HepG2 (cell line): Measurements from ENCODE around the gene HEXD. TPM values are rescaled to one million over a fixed set of nuclear protein-coding genes. Genes with fewer than 3 reads are reported as not detected.
A peak's percentile ranks its signal among the peaks of the same experiment; 100 is the strongest.

ENCODE experiments used
- CBFB ChIP-seq: sonication (generic); formaldehyde crosslinking; IDR thresholded peaks from 2 replicates; pipeline ENCODE4 v1.4.0; 2020; ENCODE audit warnings: missing genetic modification reagents
- CENPX ChIP-seq: sonication (generic); formaldehyde crosslinking; IDR thresholded peaks from 2 replicates; pipeline ENCODE4 v1.9.0; 2021; ENCODE audit warnings: mild to moderate bottlenecking, missing genetic modification reagents, moderate library complexity
- EHMT2 ChIP-seq: fragments of 200-600 bp; sonication (generic); IDR thresholded peaks from 2 replicates; pipeline ENCODE4 v1.7.0; 2017; ENCODE audit warnings: antibody characterized with exemption, low read depth, low read length, borderline replicate concordance
- GATAD1 ChIP-seq: IDR thresholded peaks from 2 replicates; pipeline ENCODE4 v1.6.1; 2016; ENCODE audit warnings: missing genetic modification reagents, missing compliant biosample characterization
- MED8 ChIP-seq: sonication (generic); formaldehyde crosslinking; IDR thresholded peaks from 2 replicates; pipeline ENCODE4 v1.8.1; 2023; ENCODE audit warnings: mild to moderate bottlenecking, missing genetic modification reagents; ENCODE audit not compliant: insufficient replicate concordance
- NR1H2 ChIP-seq: sonication (generic); formaldehyde crosslinking; IDR thresholded peaks from 2 replicates; pipeline ENCODE4 v1.8.1; 2022; ENCODE audit warnings: low read depth, missing genetic modification reagents, borderline replicate concordance
- PRMT3 ChIP-seq: sonication (generic); formaldehyde crosslinking; IDR thresholded peaks from 2 replicates; pipeline ENCODE4 v1.8.1; 2022; ENCODE audit warnings: low read depth, mild to moderate bottlenecking, moderate library complexity, missing genetic modification reagents, borderline replicate concordance
- RARG ChIP-seq: sonication (generic); formaldehyde crosslinking; IDR thresholded peaks from 2 replicates; pipeline ENCODE4 v1.4.0; 2020; ENCODE audit warnings: low read depth, mild to moderate bottlenecking, missing genetic modification reagents
- RBM22 ChIP-seq: fragments of 200-400 bp; formaldehyde crosslinking; optimal IDR thresholded peaks from 2 replicates; pipeline ENCODE3; 2017; ENCODE audit warnings: mild to moderate bottlenecking, low read length, moderate library complexity
- REL ChIP-seq: sonication (generic); formaldehyde crosslinking; conservative IDR thresholded peaks from 2 replicates; pipeline ENCODE4 v1.8.0; 2022; ENCODE audit warnings: mild to moderate bottlenecking, missing genetic modification reagents, moderate library complexity
- RORA ChIP-seq: sonication (generic); formaldehyde crosslinking; IDR thresholded peaks from 2 replicates; pipeline ENCODE4 v1.5.0; 2020; ENCODE audit warnings: mild to moderate bottlenecking, missing genetic modification reagents, moderate library complexity
- SOX6 ChIP-seq, 2 experiments: fragments of 450-650 bp in 1 of 2; sonication (generic) in 1 of 2; formaldehyde crosslinking in 1 of 2; IDR thresholded peaks; 2 replicates each; pipeline versions ENCODE4 v1.4.0 to v1.6.1; 2017 to 2020; ENCODE audit warnings: antibody characterized with exemption in 1 of 2, mild to moderate bottlenecking in 1 of 2, missing genetic modification reagents in 1 of 2
- XBP1 ChIP-seq: sonication (generic); formaldehyde crosslinking; IDR thresholded peaks from 2 replicates; pipeline ENCODE4 v1.5.0; 2020; ENCODE audit warnings: missing genetic modification reagents
- ZBTB20 ChIP-seq: sonication (generic); formaldehyde crosslinking; IDR thresholded peaks from 2 replicates; pipeline ENCODE4 v1.8.1; 2023; ENCODE audit warnings: missing genetic modification reagents, low read depth, mild to moderate bottlenecking, borderline replicate concordance
- ZC3H13 ChIP-seq: sonication (generic); formaldehyde crosslinking; IDR thresholded peaks from 2 replicates; pipeline ENCODE4 v1.8.1; 2023; ENCODE audit warnings: mild to moderate bottlenecking, missing genetic modification reagents, moderate library complexity
- ZMYM2 ChIP-seq: sonication (generic); formaldehyde crosslinking; IDR thresholded peaks from 2 replicates; pipeline ENCODE4 v1.8.0; 2022; ENCODE audit warnings: mild to moderate bottlenecking, missing genetic modification reagents
- ZNF282 ChIP-seq: fragments of 450-650 bp; IDR thresholded peaks from 2 replicates; pipeline ENCODE4 v1.6.1; 2018; ENCODE audit not compliant: partially characterized antibody
- ZNF564 ChIP-seq: sonication (generic); formaldehyde crosslinking; IDR thresholded peaks from 2 replicates; pipeline ENCODE4 v1.8.1; 2023; ENCODE audit warnings: mild to moderate bottlenecking, missing genetic modification reagents
- ZNF703 ChIP-seq: sonication (generic); formaldehyde crosslinking; IDR thresholded peaks from 2 replicates; pipeline ENCODE4 v1.5.1; 2020; ENCODE audit warnings: missing genetic modification reagents, mild to moderate bottlenecking, moderate library complexity, borderline replicate concordance
- ZNF839 ChIP-seq: sonication (generic); formaldehyde crosslinking; IDR thresholded peaks from 2 replicates; pipeline ENCODE4 v1.4.0; 2020; ENCODE audit warnings: missing genetic modification reagents, mild to moderate bottlenecking, borderline replicate concordance
- polyA plus RNA-seq, 8 experiments: library from polyadenylated mRNA; depleted of rRNA in 3 of 8; stranded (reverse) in 7 of 8; unstranded in 1 of 8; fragments of >200 nt; fragmentation: Illumina TruSeq in 4 of 8; extraction: Trizol in 4 of 8; gene quantifications; 2 replicates each; pipeline versions ENCODE4 v1.2.1 to v1.2.3, GENCODE V29; 2011 to 2016; ENCODE audit warnings: low read depth in 4 of 8, missing spikeins in 1 of 8, mixed read lengths in 1 of 8; ENCODE audit not compliant: insufficient read depth in 1 of 8
- total RNA-seq, 5 experiments: library from RNA; depleted of rRNA; stranded (reverse); fragments of >200 nt; fragmentation: Illumina TruSeq; extraction: Trizol; gene quantifications; 2 replicates each; pipeline ENCODE4 v1.2.3, GENCODE V29; 2016; ENCODE audit warnings: low read depth in 1 of 5
- TF ChIP-seq, protein P1 (sequence below): IDR thresholded peaks from 2 replicates; pipeline ENCODE4 v1.6.1; 2016; ENCODE audit warnings: low read depth, missing genetic modification reagents, missing compliant biosample characterization
- TF ChIP-seq, protein P2 (sequence below): sonication (generic); formaldehyde crosslinking; IDR thresholded peaks from 2 replicates; pipeline ENCODE4 v1.4.0; 2020; ENCODE audit warnings: missing genetic modification reagents, borderline replicate concordance

The HEXD gene
- total and polyA plus RNA-seq, 2 of the 13 experiments (the other 11 are each of a cell fraction or from before 2014, with no cell fraction given): 22.3 to 41.8 TPM

DNA sequence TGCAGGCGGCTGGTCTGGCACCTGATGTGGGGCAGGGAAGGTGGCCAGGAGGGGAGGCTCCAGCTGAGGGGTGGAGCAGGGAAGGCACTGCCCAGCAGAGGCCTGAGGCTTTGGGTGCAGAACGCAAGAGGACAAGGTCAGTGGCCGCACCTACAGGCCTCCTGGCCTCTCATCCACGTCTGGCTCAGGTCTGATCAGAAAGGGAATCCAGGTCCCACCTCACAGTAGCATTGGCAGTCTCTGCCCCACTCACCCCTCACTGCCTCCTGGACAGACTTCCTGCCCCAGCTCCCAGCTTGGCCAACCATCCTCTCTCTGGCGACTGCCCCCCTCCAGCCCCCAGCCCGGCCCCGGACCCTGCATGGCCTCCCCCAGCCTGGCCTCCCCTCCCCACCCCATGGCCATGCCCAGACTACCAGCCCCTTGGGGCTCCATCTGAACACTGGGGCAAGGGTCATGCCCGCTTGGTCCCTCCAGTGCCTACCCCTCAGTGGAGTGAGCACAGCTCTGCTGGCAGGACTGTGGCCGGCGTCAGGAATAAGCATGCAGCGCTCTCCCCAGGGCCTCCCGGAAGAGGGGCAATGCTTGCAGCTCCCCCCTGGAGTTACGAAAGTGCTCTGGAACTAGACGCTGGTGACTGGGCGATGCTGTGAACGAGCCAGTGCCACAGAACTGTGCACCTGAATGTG is 42.0 kb upstream of the HEXD start (continued):
- TF ChIP-seq PRMT3 (no peak), ZNF282 (no peak), RORA (no peak), ZNF839 (peak; percentile 50; the same call in 1 of the 2 replicates), CBFB (CRISPR knock-in tag) (no peak), EHMT2 (no peak), RARG (CRISPR knock-in tag) (no peak), ZBTB20 (CRISPR knock-in tag) (no peak), REL (no peak), SOX6 (IDR thresholded peaks at IDR 0.05) (no peak), SOX6 (CRISPR knock-in tag; IDR thresholded peaks at IDR 0.05) (0 out of 2 replicates have a peak, but pooled peaks have one; percentile 1), ZC3H13 (CRISPR knock-in tag) (no peak), MED8 (CRISPR knock-in tag) (no peak), NR1H2 (CRISPR knock-in tag) (no peak), RBM22 (no peak), ZNF703 (no peak), GATAD1 (CRISPR knock-in tag) (0 out of 2 replicates have a peak, but pooled peaks have one; percentile 26), ZMYM2 (CRISPR knock-in tag) (no peak), CENPX (CRISPR knock-in tag) (no peak), XBP1 (no peak), ZNF564 (CRISPR knock-in tag) (0 out of 2 replicates have a peak, but pooled peaks have one; percentile 36)
- TF ChIP-seq, protein P1, sequence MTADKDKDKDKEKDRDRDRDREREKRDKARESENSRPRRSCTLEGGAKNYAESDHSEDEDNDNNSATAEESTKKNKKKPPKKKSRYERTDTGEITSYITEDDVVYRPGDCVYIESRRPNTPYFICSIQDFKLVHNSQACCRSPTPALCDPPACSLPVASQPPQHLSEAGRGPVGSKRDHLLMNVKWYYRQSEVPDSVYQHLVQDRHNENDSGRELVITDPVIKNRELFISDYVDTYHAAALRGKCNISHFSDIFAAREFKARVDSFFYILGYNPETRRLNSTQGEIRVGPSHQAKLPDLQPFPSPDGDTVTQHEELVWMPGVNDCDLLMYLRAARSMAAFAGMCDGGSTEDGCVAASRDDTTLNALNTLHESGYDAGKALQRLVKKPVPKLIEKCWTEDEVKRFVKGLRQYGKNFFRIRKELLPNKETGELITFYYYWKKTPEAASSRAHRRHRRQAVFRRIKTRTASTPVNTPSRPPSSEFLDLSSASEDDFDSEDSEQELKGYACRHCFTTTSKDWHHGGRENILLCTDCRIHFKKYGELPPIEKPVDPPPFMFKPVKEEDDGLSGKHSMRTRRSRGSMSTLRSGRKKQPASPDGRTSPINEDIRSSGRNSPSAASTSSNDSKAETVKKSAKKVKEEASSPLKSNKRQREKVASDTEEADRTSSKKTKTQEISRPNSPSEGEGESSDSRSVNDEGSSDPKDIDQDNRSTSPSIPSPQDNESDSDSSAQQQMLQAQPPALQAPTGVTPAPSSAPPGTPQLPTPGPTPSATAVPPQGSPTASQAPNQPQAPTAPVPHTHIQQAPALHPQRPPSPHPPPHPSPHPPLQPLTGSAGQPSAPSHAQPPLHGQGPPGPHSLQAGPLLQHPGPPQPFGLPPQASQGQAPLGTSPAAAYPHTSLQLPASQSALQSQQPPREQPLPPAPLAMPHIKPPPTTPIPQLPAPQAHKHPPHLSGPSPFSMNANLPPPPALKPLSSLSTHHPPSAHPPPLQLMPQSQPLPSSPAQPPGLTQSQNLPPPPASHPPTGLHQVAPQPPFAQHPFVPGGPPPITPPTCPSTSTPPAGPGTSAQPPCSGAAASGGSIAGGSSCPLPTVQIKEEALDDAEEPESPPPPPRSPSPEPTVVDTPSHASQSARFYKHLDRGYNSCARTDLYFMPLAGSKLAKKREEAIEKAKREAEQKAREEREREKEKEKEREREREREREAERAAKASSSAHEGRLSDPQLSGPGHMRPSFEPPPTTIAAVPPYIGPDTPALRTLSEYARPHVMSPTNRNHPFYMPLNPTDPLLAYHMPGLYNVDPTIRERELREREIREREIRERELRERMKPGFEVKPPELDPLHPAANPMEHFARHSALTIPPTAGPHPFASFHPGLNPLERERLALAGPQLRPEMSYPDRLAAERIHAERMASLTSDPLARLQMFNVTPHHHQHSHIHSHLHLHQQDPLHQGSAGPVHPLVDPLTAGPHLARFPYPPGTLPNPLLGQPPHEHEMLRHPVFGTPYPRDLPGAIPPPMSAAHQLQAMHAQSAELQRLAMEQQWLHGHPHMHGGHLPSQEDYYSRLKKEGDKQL: no peak
- TF ChIP-seq, protein P2, sequence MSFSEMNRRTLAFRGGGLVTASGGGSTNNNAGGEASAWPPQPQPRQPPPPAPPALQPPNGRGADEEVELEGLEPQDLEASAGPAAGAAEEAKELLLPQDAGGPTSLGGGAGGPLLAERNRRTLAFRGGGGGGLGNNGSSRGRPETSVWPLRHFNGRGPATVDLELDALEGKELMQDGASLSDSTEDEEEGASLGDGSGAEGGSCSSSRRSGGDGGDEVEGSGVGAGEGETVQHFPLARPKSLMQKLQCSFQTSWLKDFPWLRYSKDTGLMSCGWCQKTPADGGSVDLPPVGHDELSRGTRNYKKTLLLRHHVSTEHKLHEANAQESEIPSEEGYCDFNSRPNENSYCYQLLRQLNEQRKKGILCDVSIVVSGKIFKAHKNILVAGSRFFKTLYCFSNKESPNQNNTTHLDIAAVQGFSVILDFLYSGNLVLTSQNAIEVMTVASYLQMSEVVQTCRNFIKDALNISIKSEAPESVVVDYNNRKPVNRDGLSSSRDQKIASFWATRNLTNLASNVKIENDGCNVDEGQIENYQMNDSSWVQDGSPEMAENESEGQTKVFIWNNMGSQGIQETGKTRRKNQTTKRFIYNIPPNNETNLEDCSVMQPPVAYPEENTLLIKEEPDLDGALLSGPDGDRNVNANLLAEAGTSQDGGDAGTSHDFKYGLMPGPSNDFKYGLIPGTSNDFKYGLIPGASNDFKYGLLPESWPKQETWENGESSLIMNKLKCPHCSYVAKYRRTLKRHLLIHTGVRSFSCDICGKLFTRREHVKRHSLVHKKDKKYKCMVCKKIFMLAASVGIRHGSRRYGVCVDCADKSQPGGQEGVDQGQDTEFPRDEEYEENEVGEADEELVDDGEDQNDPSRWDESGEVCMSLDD (CRISPR knock-in tag): 0 out of 2 replicates have a peak, but pooled peaks have one; percentile 39
